ENCODE measurements around the gene GPT2.

- TF ChIP-seq CTCF (IDR thresholded peaks at IDR 0.05; ENCODE audit: low read depth, low read length, poor library complexity, severe bottlenecking) = no peak
- no peak for TF ChIP-seq EZH2phosphoT487 (IDR thresholded peaks at IDR 0.05; ENCODE audit: borderline replicate concordance, low read length)
Measured at GRCh38 chr16:46855389-46855788, 28.8 kb upstream of the GPT2 start.

Measured in DOHH2 (cell line).